Aorta (tissue), 5 donors: ENCODE measurements around the gene ZNF28. TPM values are rescaled to one million over a fixed set of nuclear protein-coding genes. Genes with fewer than 3 reads are reported as not detected.
"Not testable (repeated sequence)": the region's sequence is repeated elsewhere in the genome, so short reads cannot be mapped to it uniquely, and the experiment has no call there.

ENCODE experiments used
- ATAC-seq: fragments of 200-7000 bp; cut with Tn5 transposase; one replicate; pipeline ENCODE4 v1.9.1; 2022; ENCODE audit warnings: moderate library complexity; ENCODE audit not compliant: low FRiP score
- DNase-seq, 2 donors: peaks; one replicate each; pipeline ENCODE4 v3.0.0-alpha.2; 2020
- H3K27ac ChIP-seq, 2 donors: one replicate each; pipeline ENCODE4 v1.5.1; 2013; ENCODE audit warnings: low read length in 2 of 2, mild to moderate bottlenecking in 2 of 2, moderate library complexity in 2 of 2, control low read depth in 1 of 2, inconsistent platforms in 1 of 2, low read depth in 1 of 2
- H3K27me3 ChIP-seq, 2 donors: one replicate each; pipeline ENCODE4 v1.6.1; 2013; ENCODE audit warnings: control low read depth in 1 of 2, low read length in 1 of 2, mild to moderate bottlenecking in 1 of 2, moderate library complexity in 1 of 2; ENCODE audit not compliant: insufficient read depth in 2 of 2, control insufficient read depth in 1 of 2
- H3K36me3 ChIP-seq, 2 donors: one replicate each; pipeline ENCODE4 v1.6.1; 2013; ENCODE audit warnings: control low read depth in 1 of 2, low read length in 1 of 2, mild to moderate bottlenecking in 1 of 2; ENCODE audit not compliant: insufficient read depth in 2 of 2, control insufficient read depth in 1 of 2
- H3K4me1 ChIP-seq, 2 donors: one replicate each; pipeline ENCODE4 v1.6.1; 2013; ENCODE audit warnings: low read length in 2 of 2, control low read depth in 1 of 2, mild to moderate bottlenecking in 1 of 2, moderate library complexity in 1 of 2; ENCODE audit not compliant: insufficient read depth in 2 of 2, control insufficient read depth in 1 of 2
- H3K4me3 ChIP-seq, 2 donors: one replicate each; pipeline ENCODE4 v1.5.1; 2013; ENCODE audit warnings: low read length in 2 of 2, control low read depth in 1 of 2, mild to moderate bottlenecking in 1 of 2
- H3K9me3 ChIP-seq: one replicate; pipeline ENCODE4 v1.6.1; 2013; ENCODE audit warnings: mild to moderate bottlenecking, low read length; ENCODE audit not compliant: control insufficient read depth
- WGBS, 2 donors: extraction: QIAGEN DNeasy Blood & Tissue Kit; methylation state at CpG; one replicate each; pipeline ENCODE4 v1.1.7; 2013; 5-methylcytosine and 5-hydroxymethylcytosine counted together
- intact Hi-C, 2 donors: fragments of 100-400 bp; cut with DNase I; formaldehyde crosslinking; loops; one replicate each; pipeline versions ENCODE4 v1.14.2 to v1.15.0; 2022
- polyA plus RNA-seq, 2 donors: library from polyadenylated mRNA; stranded (reverse); fragments of 200-250 nt; gene quantifications; one replicate each; pipeline ENCODE4 v1.2.3, GENCODE V29; 2013
- total RNA-seq, 2 donors: library from RNA; stranded (reverse); fragmentation: NEBNext Ultra II Directional; extraction: Animal tissue kit (Norgen Biotek cat#: 25700); gene quantifications; one replicate each; pipeline ENCODE4 v1.2.1, GENCODE V29; 2021
- donor health status: healthy with polysubstance abuse.
- donor health status: Bipolar disorder and iron deficiency.
- donor health status: DM: no; HTN: no; CAD: no.
- donor health status: DM: no; HTN: no; CAD: no.
- donor health status: DM: yes; HTN: yes; CAD: no.

Gene ZNF28
- total and polyA plus RNA-seq, 4 donors = 1.3 to 14.0 (median 9.9) TPM

DNA sequence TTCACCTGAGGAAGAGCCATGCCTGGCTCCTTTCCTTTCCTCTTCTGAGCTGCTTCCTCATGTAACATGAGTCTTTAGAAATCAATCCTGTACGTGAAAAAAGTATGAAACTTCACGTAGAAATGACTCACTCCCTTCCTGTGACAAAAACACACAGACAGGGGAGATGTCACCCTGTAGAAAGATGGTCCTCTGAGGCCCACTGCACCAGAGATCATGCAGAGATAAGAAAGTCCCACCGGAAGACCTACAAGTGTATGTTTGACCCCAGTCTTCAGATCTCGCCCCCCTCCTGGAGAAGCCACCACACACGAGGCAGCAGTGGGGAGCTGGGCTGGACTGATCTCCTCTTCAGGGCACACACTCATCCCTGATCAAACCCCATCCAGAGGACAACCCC is 12.1 kb upstream of the ZNF28 start:
- H3K27ac ChIP-seq, H3K27me3 ChIP-seq, ATAC-seq, H3K4me1 ChIP-seq, intact Hi-C loops, H3K4me3 ChIP-seq, H3K9me3 ChIP-seq, DNase-seq, H3K36me3 ChIP-seq: not testable (repeated sequence)
- WGBS, 2 donors = 55 to 56% methylated on average over 5 of the region's 5 CpGs

DNA sequence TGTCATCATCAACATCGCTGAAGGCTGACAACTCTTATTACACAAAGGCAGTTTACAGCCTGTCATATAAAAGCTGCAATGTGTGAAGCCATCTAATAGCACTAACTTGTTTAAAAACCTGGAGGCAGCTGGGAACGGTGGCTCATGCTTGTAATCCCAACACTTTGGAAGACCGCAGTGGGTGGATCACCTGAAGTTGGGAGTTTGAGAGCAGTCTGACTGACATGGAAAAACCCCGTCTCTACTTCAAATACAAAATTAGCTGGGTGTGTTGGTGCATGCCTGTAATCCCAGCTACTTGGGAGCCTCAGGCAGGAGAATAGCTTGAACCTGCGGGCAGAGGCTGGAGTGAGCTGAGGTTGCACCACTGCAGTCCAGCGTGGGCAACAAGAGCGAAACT is 8.4 kb upstream of the ZNF28 start:
- H3K27ac ChIP-seq, ATAC-seq, H3K27me3 ChIP-seq, H3K4me1 ChIP-seq, H3K9me3 ChIP-seq, H3K4me3 ChIP-seq, intact Hi-C loops, DNase-seq, H3K36me3 ChIP-seq: not testable (repeated sequence)
- 70 to 86% methylated on average over 7 of the region's 7 CpGs for WGBS, 2 donors

DNA sequence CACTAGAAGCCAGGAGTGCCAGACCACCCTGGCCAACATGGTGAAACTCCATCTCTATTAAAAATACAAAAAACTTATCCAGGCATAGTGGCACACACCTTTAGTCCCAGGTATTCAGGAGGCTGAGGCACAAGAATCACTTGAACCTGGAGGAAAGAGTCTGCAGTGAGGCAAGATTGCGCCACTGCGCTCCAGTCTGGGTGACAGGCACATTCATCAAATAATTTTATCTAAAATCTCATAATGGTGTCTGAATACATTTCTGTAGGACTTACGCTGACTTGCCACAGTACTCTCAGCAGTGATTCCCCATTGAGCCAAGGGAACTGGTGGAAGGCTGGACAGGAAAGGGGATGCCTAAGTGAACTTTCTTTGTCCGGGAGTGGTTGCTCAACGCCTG is 4.3 kb upstream of the ZNF28 start:
- Histone ChIP-seq H3K27me3 (no peaks in the 10 kb centered on the region), H3K27ac (no peak overlapping the region), H3K36me3 (no peaks in the 10 kb centered on the region), H3K9me3 (peaks cover 1% of the 10 kb centered on the region), H3K4me3 (no peak overlapping the region), H3K4me1 (no peaks in the 10 kb centered on the region)
- 83 to 93% methylated on average over 5 of the region's 5 CpGs for WGBS, 2 donors
- DNase-seq = no peak
- intact Hi-C loops = no loop called here
- ATAC-seq = no peak

- Histone ChIP-seq H3K4me1 (no peaks in the 10 kb centered on the region), H3K36me3 (no peaks in the 10 kb centered on the region), H3K27me3 (no peaks in the 10 kb centered on the region), H3K4me3 (no peak overlapping the region), H3K27ac (no peak overlapping the region), H3K9me3 (peaks cover 1% of the 10 kb centered on the region)
- no peak for DNase-seq
- no peak for ATAC-seq
- WGBS, 2 donors = 91 to 95% methylated on average over 12 of the region's 12 CpGs
- intact Hi-C loops = no loop called here
Observed at GRCh38 chr19:52823676-52824075, 2.2 kb upstream of the ZNF28 start.

DNA sequence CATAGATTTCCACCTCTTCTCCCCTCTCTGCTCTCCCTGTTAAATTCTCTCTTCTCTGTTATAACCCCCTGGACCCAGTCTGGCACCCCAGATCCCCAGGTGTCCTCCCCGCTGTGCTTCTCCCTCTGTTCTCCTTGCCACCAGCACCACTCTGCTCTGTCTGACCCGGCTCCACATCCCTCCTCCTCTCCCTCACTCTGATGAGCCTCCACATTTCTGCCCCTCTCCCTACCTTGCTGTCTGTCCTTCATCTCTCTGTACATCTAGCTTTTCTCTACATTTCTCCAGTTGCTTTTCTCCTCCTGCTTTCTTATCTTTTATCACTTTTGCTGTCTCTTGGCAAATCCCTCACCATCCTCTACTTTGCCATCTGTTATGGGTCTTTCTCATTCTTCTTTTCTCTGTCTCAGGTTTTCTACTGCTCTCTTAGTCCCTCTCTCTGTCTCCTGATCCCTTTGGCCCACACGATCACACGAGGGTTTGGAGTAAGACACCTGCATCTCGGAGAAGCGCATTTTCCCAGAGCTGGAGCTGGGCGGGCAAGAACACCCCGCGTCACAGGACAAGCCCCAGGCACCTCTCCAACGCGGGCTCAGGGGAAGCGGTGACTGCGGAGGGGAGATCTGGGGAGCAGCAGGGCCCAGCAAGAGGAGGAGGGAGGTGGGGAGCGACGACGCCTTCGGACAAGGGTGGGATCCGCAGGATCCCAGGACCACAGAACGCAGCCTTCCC is 795 bp downstream of the ZNF28 start:
- H3K36me3 ChIP-seq, intact Hi-C loops, H3K27ac ChIP-seq, H3K27me3 ChIP-seq, H3K9me3 ChIP-seq, H3K4me1 ChIP-seq: not testable (repeated sequence)
- DNase-seq (peak; percentile 55 to 86), ATAC-seq (peak; percentile 78)
- WGBS, 2 donors = 7 to 8% methylated on average over 13 to 19 of the region's 19 CpGs
- H3K4me3 ChIP-seq = peak overlapping the region in 1 of 2 donors; percentile 67

DNA sequence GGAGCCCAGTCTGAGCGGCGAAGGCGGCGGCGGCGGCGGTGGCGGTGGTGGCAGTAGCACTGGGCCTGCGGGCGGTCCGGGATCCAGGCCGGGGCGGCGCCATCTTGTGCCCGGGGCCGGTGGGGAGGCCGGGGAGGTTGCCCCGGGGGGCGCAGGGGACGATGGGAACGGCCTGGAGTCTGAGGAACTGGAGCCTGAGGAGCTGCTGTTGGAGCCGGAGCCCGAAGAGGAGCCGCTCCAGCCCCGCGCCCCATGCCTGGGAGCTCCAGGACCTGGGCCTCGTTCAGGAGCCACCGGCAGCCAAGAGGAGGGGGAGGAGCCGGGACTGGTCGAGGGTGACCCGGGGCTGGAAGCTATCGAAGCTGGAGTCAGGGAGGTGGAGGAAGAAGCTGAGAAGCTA is 11.6 kb downstream of the ZNF28 start:
- H3K27ac ChIP-seq = no peak overlapping the region
- no peaks in the 10 kb centered on the region for H3K27me3 ChIP-seq
- H3K9me3 ChIP-seq = peaks cover 19% of the 10 kb centered on the region
- no peak overlapping the region for H3K4me3 ChIP-seq
- intact Hi-C loops = no loop called here
- DNase-seq = no peak
- WGBS, 2 donors = 95 to 96% methylated on average over 31 to 32 of the region's 32 CpGs
- ATAC-seq = no peak
- peaks cover 14 to 20% of the 10 kb centered on the region in 2 donors for H3K36me3 ChIP-seq
- H3K4me1 ChIP-seq = no peaks in the 10 kb centered on the region

GRCh38 chr19:52799950-52800640 is 21.3 kb downstream of the ZNF28 start:
- H3K27me3 ChIP-seq, intact Hi-C loops, H3K27ac ChIP-seq, H3K4me3 ChIP-seq, ATAC-seq, H3K4me1 ChIP-seq, DNase-seq: not testable (repeated sequence)
- WGBS, 2 donors = 98 to 99% methylated on average over 9 of the region's 9 CpGs
- peaks cover 9 to 14% of the 10 kb centered on the region in 2 donors for H3K36me3 ChIP-seq
- peaks cover 38% of the 10 kb centered on the region for H3K9me3 ChIP-seq

- Histone ChIP-seq H3K9me3 (peaks cover 5% of the 10 kb centered on the region), H3K36me3 (no peaks in the 10 kb centered on the region), H3K27ac (no peak overlapping the region), H3K4me3 (no peak overlapping the region), H3K4me1 (no peaks in the 10 kb centered on the region), H3K27me3 (no peaks in the 10 kb centered on the region)
- intact Hi-C loops = no loop called here
- 94 to 95% methylated on average over 6 of the region's 6 CpGs for WGBS, 2 donors
- no peak for ATAC-seq
- no peak for DNase-seq
Observed at GRCh38 chr19:52789440-52789839, 32.0 kb downstream of the ZNF28 start.
